Measurements from ENCODE around the gene PLCB2. TPM values are rescaled to one million over a fixed set of nuclear protein-coding genes. Genes with fewer than 3 reads are reported as not detected.

Gene PLCB2
- total and polyA plus RNA-seq, 9 of the 15 experiments (the other 6 are each of a cell fraction or from before 2014, with no cell fraction given): 0.37 to 12.3 (median 8.0) TPM

DNA sequence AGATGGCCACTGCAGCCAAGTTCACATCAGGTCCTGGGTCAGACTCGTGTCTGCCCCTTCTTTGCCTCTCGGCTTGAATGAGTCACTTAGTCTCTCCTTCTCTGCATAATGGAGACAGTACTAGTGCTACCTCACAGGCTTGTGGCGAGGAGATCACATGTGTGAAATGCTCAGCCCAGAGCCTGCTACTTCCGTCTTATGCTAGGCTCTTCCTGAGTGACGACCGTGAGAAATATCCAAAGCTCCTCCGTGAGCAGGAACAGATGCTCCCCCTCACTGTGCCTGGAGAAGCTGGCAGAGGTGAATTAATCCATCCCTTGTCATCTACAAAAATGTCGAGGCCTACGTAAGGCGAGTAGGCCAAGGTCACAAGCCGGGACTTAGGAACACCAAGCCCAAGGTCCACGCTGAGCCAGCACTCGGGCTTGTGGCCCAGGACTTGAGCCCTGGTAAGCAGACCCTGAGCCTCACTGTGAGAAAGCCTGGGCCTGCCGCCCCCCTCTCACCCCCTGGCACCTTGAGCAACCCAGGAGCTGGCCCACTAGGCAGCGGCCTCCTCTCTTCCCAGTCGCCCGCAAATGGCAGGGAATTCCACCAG lies 51.0 kb downstream of the PLCB2 start:
- Histone ChIP-seq H2AFZ (ENCODE audit: low read depth, low read length) (peak overlapping the region; percentile 69), H3K4me2 (ENCODE audit: insufficient read depth, low read length) (no peak overlapping the region), H3K4me1 (replicated peaks in 1 of 2; ENCODE audit: control insufficient read depth in 2 of 2, insufficient read depth in 2 of 2, low read length in 2 of 2) (peaks cover 6 to 29% of the 10 kb centered on the region in 2 experiments; a peak in 3 of 5 replicates), H3K9me3 (replicated peaks; ENCODE audit: control insufficient read depth, insufficient read depth, low read depth, low read length) (no peaks in the 10 kb centered on the region), H3K27me3 (ENCODE audit: control insufficient read depth in 2 of 2, insufficient read depth in 2 of 2, low read length in 2 of 2) (peaks cover 2 to 8% of the 10 kb centered on the region in 2 experiments; a peak in 3 of 5 replicates), H3K27ac (ENCODE audit: extremely low read depth, low read depth, low read length) (no peak overlapping the region), H3K4me3 (no peak overlapping the region), H3K79me2 (ENCODE audit: control insufficient read depth, insufficient read depth, low read length) (no peaks in the 10 kb centered on the region), H4K20me1 (replicated peaks; ENCODE audit: control insufficient read depth, insufficient read depth, low read length) (0 out of 2 replicates have a peak, but pooled peaks cover 2% of the 10 kb centered on the region), H3K9me1 (ENCODE audit: control insufficient read depth, insufficient read depth, low read length) (no peaks in the 10 kb centered on the region), H3K9ac (ENCODE audit: insufficient read depth in 1 of 2, low read depth in 2 of 2, low read length in 2 of 2) (peak overlapping the region in 1 of 2 experiments; percentile 23; a peak in 1 of 4 replicates), H3K36me3 (ENCODE audit: control insufficient read depth, insufficient read depth, low read length) (no peaks in the 10 kb centered on the region)
- 56% methylated on average over 17 of the region's 17 CpGs for WGBS (ENCODE audit: insufficient coverage, low coverage, missing lambda C conversion rate)
- ChIA-PET POLR2A (interaction anchor here (1.4 kb wide), 1 partner anchor 18 kb away, joined by 5 read pairs; the partner anchor contains the start of gene PAK6), CTCF (ENCODE audit: low intra/inter-chr PET ratio) (no interaction called here)
- DNase-seq (ENCODE audit: extremely low read depth in 1 of 4, low spot score in 3 of 4) (no peak), ATAC-seq (peak; percentile 14; the same call in 1 of the 3 replicates), FAIRE-seq (peak; percentile 72)
- in situ Hi-C loops (cut with MboI) (no loop called here), intact Hi-C loops (cut with micrococcal nuclease) (no loop called here)
- BruUV-seq (replicated peaks): no TSS peak
- TF ChIP-seq, protein P1, sequence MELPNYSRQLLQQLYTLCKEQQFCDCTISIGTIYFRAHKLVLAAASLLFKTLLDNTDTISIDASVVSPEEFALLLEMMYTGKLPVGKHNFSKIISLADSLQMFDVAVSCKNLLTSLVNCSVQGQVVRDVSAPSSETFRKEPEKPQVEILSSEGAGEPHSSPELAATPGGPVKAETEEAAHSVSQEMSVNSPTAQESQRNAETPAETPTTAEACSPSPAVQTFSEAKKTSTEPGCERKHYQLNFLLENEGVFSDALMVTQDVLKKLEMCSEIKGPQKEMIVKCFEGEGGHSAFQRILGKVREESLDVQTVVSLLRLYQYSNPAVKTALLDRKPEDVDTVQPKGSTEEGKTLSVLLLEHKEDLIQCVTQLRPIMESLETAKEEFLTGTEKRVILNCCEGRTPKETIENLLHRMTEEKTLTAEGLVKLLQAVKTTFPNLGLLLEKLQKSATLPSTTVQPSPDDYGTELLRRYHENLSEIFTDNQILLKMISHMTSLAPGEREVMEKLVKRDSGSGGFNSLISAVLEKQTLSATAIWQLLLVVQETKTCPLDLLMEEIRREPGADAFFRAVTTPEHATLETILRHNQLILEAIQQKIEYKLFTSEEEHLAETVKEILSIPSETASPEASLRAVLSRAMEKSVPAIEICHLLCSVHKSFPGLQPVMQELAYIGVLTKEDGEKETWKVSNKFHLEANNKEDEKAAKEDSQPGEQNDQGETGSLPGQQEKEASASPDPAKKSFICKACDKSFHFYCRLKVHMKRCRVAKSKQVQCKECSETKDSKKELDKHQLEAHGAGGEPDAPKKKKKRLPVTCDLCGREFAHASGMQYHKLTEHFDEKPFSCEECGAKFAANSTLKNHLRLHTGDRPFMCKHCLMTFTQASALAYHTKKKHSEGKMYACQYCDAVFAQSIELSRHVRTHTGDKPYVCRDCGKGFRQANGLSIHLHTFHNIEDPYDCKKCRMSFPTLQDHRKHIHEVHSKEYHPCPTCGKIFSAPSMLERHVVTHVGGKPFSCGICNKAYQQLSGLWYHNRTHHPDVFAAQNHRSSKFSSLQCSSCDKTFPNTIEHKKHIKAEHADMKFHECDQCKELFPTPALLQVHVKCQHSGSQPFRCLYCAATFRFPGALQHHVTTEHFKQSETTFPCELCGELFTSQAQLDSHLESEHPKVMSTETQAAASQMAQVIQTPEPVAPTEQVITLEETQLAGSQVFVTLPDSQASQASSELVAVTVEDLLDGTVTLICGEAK (IDR thresholded peaks at IDR 0.05): no peak
- TF ChIP-seq, protein P1 (CRISPR knock-in tag; IDR thresholded peaks at IDR 0.05): no peak
- TF ChIP-seq, protein P2, sequence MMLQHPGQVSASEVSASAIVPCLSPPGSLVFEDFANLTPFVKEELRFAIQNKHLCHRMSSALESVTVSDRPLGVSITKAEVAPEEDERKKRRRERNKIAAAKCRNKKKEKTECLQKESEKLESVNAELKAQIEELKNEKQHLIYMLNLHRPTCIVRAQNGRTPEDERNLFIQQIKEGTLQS (IDR thresholded peaks at IDR 0.05): 0 out of 2 replicates have a peak, but pooled peaks have one; percentile 9
- TF ChIP-seq, protein P2 (CRISPR knock-in tag; conservative IDR thresholded peaks at IDR 0.05): no peak
- TF ChIP-seq GATAD2B (IDR thresholded peaks at IDR 0.05; ENCODE audit: borderline replicate concordance) (no peak), FOSL1 (tag; conservative IDR thresholded peaks at IDR 0.05) (peak; percentile 40; the same call in 1 of the 2 replicates), ZFX (CRISPR knock-in tag; IDR thresholded peaks at IDR 0.05) (peak; percentile 44)
